ENCODE data around the gene SLC27A2.

The SLC27A2 gene

GRCh38 chr15:50190723-50191122, 8.7 kb downstream of the SLC27A2 start:
- no peak for DNase-seq (ENCODE audit: low spot score)

GRCh38 chr15:50192164-50192563, 10.2 kb downstream of the SLC27A2 start:
- DNase-seq (ENCODE audit: low spot score): no peak

GRCh38 chr15:50192926-50193620, 11.1 kb downstream of the SLC27A2 start:
- DNase-seq (ENCODE audit: low spot score): no peak

- no peak for DNase-seq (ENCODE audit: low spot score)
Measured at GRCh38 chr15:50202003-50202402, 20.0 kb downstream of the SLC27A2 start.

- no peak for DNase-seq (ENCODE audit: low spot score)
Measured at GRCh38 chr15:50206020-50206419, 24.0 kb downstream of the SLC27A2 start.

- DNase-seq (ENCODE audit: low spot score): no peak
Measured at GRCh38 chr15:50209809-50210208, 27.8 kb downstream of the SLC27A2 start.

- DNase-seq (ENCODE audit: low spot score): no peak
Measured at GRCh38 chr15:50210462-50211157, 28.6 kb downstream of the SLC27A2 start.

GRCh38 chr15:50218291-50218690, 36.3 kb downstream of the SLC27A2 start:
- DNase-seq (ENCODE audit: low spot score): no peak

GRCh38 chr15:50218691-50219090, 36.7 kb downstream of the SLC27A2 start:
- no peak for DNase-seq (ENCODE audit: low spot score)

- no peak for DNase-seq (ENCODE audit: low spot score)
Measured at GRCh38 chr15:50219820-50220219, 37.8 kb downstream of the SLC27A2 start.

- no peak for DNase-seq (ENCODE audit: low spot score)
Measured at GRCh38 chr15:50222181-50222580, 40.2 kb downstream of the SLC27A2 start.

- DNase-seq (ENCODE audit: low spot score): peak; percentile 72
Measured at GRCh38 chr15:50224606-50225005, 42.6 kb downstream of the SLC27A2 start.

- no peak for DNase-seq (ENCODE audit: low spot score)
Measured at GRCh38 chr15:50225057-50225456, 43.1 kb downstream of the SLC27A2 start.

- DNase-seq (ENCODE audit: low spot score): no peak
Measured at GRCh38 chr15:50225938-50226337, 43.9 kb downstream of the SLC27A2 start.

- peak; percentile 75 for DNase-seq (ENCODE audit: low spot score)
Measured at GRCh38 chr15:50227076-50227475, 45.1 kb downstream of the SLC27A2 start.

- no peak for DNase-seq (ENCODE audit: low spot score)
Measured at GRCh38 chr15:50228866-50229265, 46.9 kb downstream of the SLC27A2 start.

GRCh38 chr15:50229336-50229735, 47.3 kb downstream of the SLC27A2 start:
- peak; percentile 70 for DNase-seq (ENCODE audit: low spot score)

GRCh38 chr15:50231761-50232160, 49.8 kb downstream of the SLC27A2 start:
- no peak for DNase-seq (ENCODE audit: low spot score)

- no peak for DNase-seq (ENCODE audit: low spot score)
Measured at GRCh38 chr15:50232791-50233190, 50.8 kb downstream of the SLC27A2 start.

- DNase-seq (ENCODE audit: low spot score): no peak
Measured at GRCh38 chr15:50233192-50233736, 51.3 kb downstream of the SLC27A2 start.

- DNase-seq (ENCODE audit: low spot score): no peak
Measured at GRCh38 chr15:50234764-50235163, 52.8 kb downstream of the SLC27A2 start.

GRCh38 chr15:50235794-50236193, 53.8 kb downstream of the SLC27A2 start:
- DNase-seq (ENCODE audit: low spot score): no peak

- DNase-seq (ENCODE audit: low spot score): no peak
Measured at GRCh38 chr15:50236433-50236832, 54.4 kb downstream of the SLC27A2 start.

Data from GM03348 (cell line).